ENCODE data around the gene ABCD1. TPM values are rescaled to one million over a fixed set of nuclear protein-coding genes. Genes with fewer than 3 reads are reported as not detected.

The ABCD1 gene
- polyA plus RNA-seq, 2 of the 4 experiments (the other 2 are of a cell fraction), result 1.7 to 3.8 TPM

DNA sequence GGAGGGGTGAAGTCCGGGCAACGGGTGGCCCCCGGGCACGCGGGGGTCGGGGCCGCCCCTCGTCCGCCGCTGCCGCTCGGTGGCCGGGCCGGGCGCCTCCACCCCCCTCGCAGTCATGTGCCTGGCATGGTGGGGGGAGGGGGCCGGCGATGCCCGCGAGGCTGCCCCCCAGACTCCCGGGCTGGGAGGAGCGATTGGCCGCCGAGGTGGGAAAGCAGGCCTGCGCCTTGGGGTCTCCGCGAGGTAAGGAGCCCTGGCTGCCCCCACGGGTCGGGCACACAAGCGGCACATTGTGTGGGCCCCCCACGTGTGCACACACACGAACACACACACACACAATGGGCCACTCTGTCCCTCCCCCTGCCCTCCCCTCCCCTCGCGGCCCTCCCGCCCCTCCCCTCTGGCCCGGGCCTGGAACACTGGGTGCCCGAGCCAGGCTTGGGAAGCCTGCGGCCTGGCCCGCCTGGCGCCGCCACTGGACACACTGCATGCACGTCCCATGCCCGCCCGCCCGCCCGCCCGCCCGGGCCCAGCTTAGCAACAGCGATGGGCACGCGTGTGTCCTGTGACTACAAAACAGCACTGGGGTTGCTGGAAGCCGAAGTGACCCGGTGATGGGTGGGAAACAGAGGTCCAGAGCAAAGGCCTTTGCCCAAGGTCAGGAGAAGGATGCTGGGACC is 35.6 kb upstream of the ABCD1 start:
- ATAC-seq (no peak), DNase-seq (ENCODE audit: low read depth in 1 of 2, low spot score in 1 of 2) (no peak), FAIRE-seq (no peak)
- TF ChIP-seq, protein P1, sequence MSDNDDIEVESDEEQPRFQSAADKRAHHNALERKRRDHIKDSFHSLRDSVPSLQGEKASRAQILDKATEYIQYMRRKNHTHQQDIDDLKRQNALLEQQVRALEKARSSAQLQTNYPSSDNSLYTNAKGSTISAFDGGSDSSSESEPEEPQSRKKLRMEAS (IDR thresholded peaks at IDR 0.05), result no peak
- no peak for TF ChIP-seq TFCP2L1 (CRISPR knock-in tag; IDR thresholded peaks at IDR 0.05)
- TF ChIP-seq EP300 (IDR thresholded peaks at IDR 0.05), result no peak
- no peak for TF ChIP-seq ZNF302 (CRISPR knock-in tag; IDR thresholded peaks at IDR 0.05)
- no peak for TF ChIP-seq PHF8 (IDR thresholded peaks at IDR 0.05; ENCODE audit: borderline replicate concordance, low read depth)
- TF ChIP-seq MAZ (IDR thresholded peaks at IDR 0.05; ENCODE audit: borderline replicate concordance, low read depth, low read length), result no peak
- TF ChIP-seq, protein P2, sequence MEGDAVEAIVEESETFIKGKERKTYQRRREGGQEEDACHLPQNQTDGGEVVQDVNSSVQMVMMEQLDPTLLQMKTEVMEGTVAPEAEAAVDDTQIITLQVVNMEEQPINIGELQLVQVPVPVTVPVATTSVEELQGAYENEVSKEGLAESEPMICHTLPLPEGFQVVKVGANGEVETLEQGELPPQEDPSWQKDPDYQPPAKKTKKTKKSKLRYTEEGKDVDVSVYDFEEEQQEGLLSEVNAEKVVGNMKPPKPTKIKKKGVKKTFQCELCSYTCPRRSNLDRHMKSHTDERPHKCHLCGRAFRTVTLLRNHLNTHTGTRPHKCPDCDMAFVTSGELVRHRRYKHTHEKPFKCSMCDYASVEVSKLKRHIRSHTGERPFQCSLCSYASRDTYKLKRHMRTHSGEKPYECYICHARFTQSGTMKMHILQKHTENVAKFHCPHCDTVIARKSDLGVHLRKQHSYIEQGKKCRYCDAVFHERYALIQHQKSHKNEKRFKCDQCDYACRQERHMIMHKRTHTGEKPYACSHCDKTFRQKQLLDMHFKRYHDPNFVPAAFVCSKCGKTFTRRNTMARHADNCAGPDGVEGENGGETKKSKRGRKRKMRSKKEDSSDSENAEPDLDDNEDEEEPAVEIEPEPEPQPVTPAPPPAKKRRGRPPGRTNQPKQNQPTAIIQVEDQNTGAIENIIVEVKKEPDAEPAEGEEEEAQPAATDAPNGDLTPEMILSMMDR (IDR thresholded peaks at IDR 0.05), result no peak
- no peak for TF ChIP-seq JUN (IDR thresholded peaks at IDR 0.05)
- TF ChIP-seq USF2 (IDR thresholded peaks at IDR 0.05), result no peak
- TF ChIP-seq RARB (CRISPR knock-in tag; IDR thresholded peaks at IDR 0.05), result no peak
- no peak for TF ChIP-seq FOSL2 (IDR thresholded peaks at IDR 0.05)
- TF ChIP-seq FOSL2 (CRISPR knock-in tag; IDR thresholded peaks at IDR 0.05), result no peak
- TF ChIP-seq KDM1A (IDR thresholded peaks at IDR 0.05; ENCODE audit: low read depth), result no peak
- H3K4me2 ChIP-seq, result peak overlapping the region; percentile 94
- peaks cover 13% of the 10 kb centered on the region for H3K4me1 ChIP-seq
- 69% methylated on average over 7 of the region's 53 CpGs for WGBS (ENCODE audit: missing lambda C conversion rate)
- ChIA-PET CTCF (no interaction called here), POLR2A (no interaction called here)
- H3K9me3 ChIP-seq, result no peaks in the 10 kb centered on the region
- peak overlapping the region; percentile 40 for H3K4me3 ChIP-seq
- peak overlapping the region in 1 of 2 experiments; percentile 91; a peak in 4 of 6 replicates for H3K27ac ChIP-seq

DNA sequence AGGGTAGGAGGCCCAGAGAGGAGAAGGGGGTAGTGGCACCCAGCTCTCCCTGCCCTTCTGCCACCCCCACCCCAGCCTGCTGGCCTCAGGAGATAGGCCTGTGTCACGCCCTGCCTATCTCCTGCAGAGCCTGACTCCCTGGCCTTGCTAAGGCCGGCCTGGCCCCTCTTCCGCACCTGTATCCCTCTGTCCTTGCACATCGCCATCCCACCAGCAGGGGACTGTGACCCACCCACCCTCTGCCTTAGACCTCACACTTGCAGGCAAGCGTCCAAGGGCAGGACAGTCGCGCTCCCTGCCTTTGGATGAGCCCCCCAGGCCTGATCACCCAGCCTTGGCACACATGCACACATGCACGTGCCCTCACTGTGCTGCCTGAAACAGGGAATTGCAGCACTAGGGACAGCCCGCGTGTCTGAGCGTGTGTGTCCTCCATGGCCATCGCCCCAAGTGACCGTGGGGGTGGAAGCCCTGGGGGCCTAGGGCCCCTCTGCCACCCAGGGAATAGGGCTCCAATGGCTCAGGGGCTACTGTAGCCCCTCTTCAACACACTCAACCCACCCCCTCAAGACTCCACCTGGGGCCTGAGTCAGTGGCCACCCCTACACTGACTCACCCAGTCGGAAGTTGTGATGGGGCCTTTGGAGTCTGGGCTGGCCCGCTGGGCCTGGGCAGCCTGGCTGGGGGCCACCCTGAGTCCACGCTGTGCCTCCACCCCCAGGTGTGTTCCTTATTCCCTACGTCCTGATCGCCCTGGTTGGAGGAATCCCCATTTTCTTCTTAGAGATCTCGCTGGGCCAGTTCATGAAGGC is 34.8 kb upstream of the ABCD1 start:
- FAIRE-seq (no peak), DNase-seq (ENCODE audit: low read depth in 1 of 2, low spot score in 1 of 2) (no peak)
- CTCF ChIA-PET, result no interaction called here

DNA sequence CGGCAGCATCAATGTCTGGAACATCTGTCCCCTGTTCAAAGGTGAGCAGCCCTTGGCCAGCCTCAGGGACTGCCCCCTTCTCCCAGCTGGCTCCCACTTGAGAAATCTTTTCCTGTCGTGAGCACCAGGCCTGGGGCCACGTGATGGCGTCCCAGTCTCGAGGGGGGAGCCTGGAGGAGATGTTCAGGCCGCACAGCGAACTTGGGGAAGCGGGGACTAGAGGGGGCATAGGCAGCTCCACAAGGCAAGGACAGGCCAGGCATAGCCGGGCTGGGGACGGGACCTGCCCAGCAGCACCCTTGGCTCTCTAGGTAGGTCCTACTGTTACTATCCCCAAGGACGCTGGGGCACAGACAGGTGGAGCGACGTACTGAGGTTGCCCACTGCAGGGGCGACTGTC is 34.2 kb upstream of the ABCD1 start:
- no peak overlapping the region for H3K4me3 ChIP-seq
- no peak overlapping the region for H3K27ac ChIP-seq
- DNase-seq (ENCODE audit: low read depth in 1 of 2, low spot score in 1 of 2), result no peak
- CTCF ChIA-PET, result no interaction called here
- no peak for FAIRE-seq
- TF ChIP-seq PHF8 (IDR thresholded peaks at IDR 0.05; ENCODE audit: borderline replicate concordance, low read depth), result no peak
- no peak for TF ChIP-seq USF2 (IDR thresholded peaks at IDR 0.05)
- no peak for TF ChIP-seq CHD2 (IDR thresholded peaks at IDR 0.05; ENCODE audit: low read length, partially characterized antibody)
- no peak for TF ChIP-seq MYC (IDR thresholded peaks at IDR 0.05; ENCODE audit: borderline replicate concordance, low read length)
- no peak for TF ChIP-seq HES2 (IDR thresholded peaks at IDR 0.05)
- TF ChIP-seq, protein P3, sequence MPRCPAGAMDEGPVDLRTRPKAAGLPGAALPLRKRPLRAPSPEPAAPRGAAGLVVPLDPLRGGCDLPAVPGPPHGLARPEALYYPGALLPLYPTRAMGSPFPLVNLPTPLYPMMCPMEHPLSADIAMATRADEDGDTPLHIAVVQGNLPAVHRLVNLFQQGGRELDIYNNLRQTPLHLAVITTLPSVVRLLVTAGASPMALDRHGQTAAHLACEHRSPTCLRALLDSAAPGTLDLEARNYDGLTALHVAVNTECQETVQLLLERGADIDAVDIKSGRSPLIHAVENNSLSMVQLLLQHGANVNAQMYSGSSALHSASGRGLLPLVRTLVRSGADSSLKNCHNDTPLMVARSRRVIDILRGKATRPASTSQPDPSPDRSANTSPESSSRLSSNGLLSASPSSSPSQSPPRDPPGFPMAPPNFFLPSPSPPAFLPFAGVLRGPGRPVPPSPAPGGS (IDR thresholded peaks at IDR 0.05), result no peak
- no peak for TF ChIP-seq PBX3 (IDR thresholded peaks at IDR 0.05)
- no peak for TF ChIP-seq GATA3 (IDR thresholded peaks at IDR 0.05; ENCODE audit: borderline replicate concordance)
- ATAC-seq, result no peak
- POLR2A ChIA-PET, result no interaction called here
- 95% methylated on average over 11 of the region's 14 CpGs for WGBS (ENCODE audit: missing lambda C conversion rate)
- no peaks in the 10 kb centered on the region for H3K9me3 ChIP-seq
- peaks cover 13% of the 10 kb centered on the region for H3K4me1 ChIP-seq
- H3K4me2 ChIP-seq, result no peak overlapping the region

More for the DNA sequence above, 34.8 kb upstream of the ABCD1 start:
- H3K4me1 ChIP-seq, result peaks cover 13% of the 10 kb centered on the region
- peak in 1 of 2 experiments; percentile 47; a peak in 3 of 6 replicates for ATAC-seq
- H3K9me3 ChIP-seq, result no peaks in the 10 kb centered on the region
- no peak overlapping the region for H3K4me3 ChIP-seq
- no peak overlapping the region for H3K27ac ChIP-seq
- WGBS (ENCODE audit: missing lambda C conversion rate), result 77% methylated on average over 8 of the region's 19 CpGs
- POLR2A ChIA-PET, result no interaction called here
- no peak for TF ChIP-seq ATOH8 (CRISPR knock-in tag; IDR thresholded peaks at IDR 0.05; ENCODE audit: low read depth)
- no peak for TF ChIP-seq ZC3H11A (IDR thresholded peaks at IDR 0.05)
- TF ChIP-seq CHD4 (IDR thresholded peaks at IDR 0.05; ENCODE audit: borderline replicate concordance), result no peak
- H3K4me2 ChIP-seq, result no peak overlapping the region

All from A549 (cell line).